ENCODE results near the gene LGR6.
A peak's percentile ranks its signal among the peaks of the same experiment; 100 is the strongest.
"Not testable (repeated sequence)": the region's sequence is repeated elsewhere in the genome, so short reads cannot be mapped to it uniquely, and the experiment has no call there.

Gene LGR6

DNA sequence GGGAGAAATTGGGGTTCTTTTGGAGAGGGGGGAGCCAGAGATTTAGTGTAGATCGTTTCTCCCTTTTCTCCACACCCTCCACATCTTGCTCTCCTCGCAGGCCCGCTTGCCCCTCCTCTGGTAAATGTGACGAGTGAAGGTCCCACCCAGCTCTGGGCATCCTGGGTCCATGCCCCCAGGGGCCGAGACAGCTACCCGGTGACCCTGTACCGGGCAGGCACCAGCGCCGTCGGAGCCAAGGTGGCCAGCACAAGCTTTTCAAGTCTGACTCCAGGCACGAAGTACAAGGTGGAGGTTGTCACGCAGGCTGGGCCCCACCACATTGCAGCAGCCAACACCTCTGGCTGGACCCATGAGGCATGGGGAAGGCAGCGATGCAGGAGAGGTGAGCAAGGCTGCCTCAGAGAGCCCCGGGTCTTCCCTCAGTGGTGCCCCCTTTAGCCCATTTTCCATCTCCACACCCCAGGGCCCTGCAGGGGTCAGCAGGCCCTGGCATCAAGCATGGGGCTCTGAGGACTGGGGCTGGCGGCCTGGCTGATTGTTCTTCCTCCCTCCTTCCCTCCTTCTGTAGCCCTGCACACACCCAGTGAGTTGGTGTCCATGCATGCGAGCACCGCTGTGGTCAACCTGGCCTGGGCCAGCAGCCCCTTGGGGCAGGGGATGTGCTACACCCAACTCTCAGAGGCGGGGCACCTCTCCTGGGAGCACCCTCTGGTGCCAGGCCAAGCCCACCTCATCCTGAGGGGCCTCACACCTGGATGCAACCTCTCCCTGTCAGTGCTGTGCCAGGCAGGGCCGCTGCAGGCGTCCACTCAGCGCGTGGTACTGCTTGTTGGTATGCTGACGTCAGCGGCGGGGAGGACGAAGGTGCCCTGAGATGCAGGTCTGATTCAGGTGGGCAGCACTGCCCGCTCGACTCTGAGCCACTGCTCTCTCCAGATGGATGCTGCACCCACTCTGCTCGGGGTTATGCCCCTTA, 16.4 kb upstream of the LGR6 start:
- no peak for DNase-seq

DNA sequence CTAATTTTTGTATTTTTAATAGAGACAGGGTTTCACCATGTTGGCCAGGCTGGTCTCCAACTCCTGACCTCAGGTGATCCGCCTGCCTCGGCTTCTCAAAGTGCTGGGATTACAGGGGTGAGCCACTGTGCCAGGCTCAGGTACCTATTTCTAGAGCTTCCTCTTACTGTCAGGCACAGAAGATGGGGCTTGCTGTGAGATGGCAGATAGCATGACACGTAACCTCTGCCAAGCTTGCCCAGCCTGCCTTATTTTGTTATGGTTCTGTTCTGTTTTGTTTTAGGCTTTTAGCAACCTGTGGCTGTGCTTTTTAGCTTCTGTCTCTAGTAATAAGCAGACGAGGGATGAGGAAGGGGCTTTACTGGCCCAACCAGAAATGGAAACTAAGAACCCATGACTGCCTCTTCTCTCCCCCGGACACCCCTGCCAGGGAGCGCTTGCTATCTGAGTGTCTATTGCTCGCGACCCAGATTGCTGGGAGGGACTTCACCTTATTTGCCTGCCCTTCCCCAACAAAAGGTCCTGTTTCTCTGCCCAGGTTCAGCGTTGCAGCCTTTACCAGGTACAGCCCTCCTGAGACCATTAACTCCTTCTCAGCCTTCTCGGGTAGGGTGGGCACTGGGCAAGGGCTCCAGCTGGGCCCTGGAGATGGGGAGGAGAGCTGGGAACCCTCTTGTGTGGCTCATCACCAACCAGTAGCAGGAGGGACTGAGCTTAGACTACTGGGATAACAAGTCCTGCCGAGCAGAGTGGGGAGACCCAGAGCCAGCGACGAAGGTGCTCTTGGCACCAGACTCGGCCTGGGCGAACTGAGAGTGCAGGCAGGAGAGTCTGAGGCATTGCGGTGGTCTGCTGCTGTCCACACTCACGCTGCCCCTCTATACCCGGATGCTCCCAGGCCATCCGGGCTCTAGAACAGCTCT, 13.5 kb upstream of the LGR6 start:
- no peak for DNase-seq

DNA sequence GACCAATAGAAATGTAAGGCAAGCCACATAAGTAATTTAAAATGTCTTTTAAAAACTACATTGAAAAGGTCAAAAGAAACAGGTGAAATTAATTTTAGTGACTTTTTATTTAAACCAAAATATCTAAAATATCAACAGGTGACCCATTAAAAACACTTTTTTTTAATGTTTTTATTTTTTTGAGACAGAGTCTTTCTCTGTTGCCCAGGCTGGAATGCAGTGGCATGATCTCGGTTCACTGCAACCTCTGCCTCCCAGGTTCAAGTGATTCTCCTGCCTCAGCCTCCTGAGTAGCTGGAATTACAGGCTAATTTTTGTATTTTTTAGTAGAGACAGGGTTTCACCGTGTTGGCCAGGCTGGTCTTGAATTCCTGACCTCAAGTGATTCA, 12.9 kb upstream of the LGR6 start:
- DNase-seq: not testable (repeated sequence)

DNA sequence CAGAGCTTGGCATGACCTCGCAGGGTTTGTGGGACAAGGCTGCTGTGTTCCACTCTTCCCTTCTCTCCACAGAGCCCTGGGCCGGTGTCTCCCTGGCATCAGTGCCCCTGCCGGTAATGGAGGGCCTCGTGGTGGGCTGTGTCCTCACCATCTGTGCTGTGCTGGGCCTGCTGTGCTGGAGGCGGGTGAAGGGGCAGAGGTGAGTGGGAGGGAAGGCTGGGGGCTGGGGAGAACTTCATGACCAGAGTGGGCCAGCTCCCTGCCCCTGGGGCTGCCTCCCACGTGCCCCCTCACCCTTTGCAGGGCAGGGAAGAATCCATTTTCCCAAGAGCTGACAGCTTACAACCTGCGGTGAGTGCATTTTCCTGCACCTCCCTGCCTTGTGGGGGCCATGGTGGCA, 12.0 kb upstream of the LGR6 start:
- no peak for DNase-seq

DNA sequence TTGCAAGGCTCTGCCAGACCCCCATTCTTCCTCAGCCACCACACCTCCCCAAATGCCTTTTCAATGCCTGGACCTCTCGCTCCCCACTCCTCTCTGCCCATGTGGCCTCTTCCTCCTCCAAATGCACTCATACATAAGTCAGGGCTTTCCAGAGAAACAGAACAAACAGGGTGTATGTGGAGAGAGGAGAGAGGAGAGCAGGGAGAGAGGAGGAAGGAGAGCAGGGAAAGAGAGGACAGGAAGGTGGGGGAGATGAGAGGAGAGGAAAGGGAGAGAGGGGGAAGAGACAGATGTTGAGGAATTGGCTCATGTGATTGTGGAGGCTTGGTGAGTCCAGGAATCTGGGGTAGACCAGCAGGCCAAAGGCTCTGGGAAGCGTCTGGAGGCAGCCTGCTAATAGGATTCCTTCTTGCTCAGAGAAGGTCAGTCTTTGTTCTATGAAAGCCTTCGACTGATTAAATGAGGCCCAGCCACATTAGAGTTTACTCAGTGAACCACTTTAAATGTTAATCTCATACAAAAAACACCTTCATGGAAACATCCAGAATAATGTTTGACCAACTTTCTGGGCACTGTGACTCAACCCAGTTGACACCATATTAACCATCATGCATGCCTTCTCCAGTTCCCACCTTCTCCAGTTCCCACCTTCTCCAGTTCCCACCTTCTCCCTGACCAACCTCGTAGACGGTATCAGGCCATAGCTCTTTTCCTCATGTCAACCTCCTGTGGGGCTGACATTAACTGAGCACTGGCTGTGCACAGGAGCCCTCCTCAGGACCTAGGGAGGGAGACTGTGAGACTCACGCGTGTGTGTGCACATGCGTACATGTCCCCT, 11.3 kb upstream of the LGR6 start:
- no peak for DNase-seq

DNA sequence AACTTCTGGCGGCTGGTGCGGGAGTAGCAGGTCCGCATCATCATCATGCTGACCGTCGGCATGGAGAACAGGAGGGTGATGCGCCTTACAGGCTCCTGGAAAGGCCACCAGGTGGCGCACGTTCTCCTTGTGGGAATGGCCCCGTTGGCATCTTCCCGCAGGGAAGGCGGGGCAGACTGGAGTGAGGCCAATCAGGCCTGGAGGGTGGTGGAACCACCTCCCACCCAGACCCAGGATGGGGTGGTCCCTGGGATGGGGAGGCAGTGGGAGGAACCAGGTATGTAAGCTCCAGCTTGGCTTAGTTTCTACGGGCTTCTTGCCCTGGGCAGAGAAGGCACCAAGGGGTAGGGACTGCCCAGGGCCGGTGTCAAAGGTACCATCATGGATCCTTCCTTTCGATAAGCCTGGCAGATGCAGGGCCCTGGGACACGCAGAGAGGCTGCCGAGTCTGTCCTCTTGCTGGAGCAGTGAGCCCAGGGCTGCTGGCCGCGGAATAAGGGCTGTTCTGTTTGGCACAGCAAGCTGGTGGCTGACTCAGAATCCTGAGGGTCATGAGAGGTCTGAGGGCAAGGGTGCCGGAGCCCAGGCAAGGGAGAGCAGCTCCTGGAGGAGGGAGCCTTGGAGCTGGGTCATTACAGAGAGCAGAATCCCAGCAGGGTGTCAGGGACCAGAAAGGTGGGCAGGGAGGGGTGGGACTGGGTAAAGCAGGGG, 8.7 kb upstream of the LGR6 start:
- DNase-seq: peak; percentile 36

DNA sequence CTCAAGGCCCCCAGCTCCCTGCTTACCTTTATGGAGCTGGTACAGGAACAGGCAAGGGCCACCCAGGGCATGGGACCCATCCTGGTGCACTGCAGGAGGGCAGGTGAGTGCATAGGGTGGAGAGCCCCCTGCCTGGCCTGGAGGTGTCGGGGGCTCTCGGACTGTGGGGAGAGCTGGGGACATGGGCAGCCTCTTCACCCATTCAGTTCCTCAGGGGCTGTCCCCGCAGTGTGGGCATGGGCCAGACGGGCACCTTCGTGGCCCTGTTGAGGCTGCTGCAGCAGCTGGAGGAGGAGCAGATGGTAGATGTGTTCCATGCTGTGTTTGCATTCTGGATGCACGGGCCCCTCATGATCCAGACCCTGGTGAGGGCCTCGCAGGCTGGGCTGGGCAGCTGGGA, 7.3 kb upstream of the LGR6 start:
- DNase-seq: no peak

DNA sequence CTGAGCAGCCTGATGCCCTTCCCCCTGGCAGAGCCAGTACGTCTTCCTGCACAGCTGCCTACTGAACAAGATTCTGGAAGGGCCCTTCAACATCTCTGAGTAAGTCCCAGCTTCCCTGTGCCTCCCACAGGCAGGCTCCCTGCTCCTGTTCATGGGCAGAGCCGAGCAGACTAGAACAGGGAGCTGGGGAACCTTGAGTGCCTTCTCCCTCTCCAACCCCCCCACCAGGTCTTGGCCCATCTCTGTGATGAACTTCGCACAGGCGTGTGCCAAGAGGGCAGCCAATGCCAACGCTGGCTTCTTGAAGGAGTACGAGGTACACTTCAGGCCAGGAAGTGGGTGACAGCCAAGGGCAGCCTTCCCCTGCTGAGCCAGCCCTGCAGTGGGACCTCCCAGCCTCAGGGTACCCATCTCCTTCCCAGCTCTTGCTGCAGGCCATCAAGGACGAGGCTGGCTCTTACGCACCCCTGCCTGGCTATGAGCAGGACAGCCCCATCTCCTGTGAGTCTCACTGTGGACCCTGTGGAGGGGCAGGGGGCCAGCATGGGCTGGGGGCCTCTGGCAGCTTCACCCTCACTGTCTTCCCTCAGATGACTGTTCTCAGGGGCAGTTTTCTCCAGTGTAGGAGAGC, 6.4 kb upstream of the LGR6 start:
- no peak for DNase-seq

DNA sequence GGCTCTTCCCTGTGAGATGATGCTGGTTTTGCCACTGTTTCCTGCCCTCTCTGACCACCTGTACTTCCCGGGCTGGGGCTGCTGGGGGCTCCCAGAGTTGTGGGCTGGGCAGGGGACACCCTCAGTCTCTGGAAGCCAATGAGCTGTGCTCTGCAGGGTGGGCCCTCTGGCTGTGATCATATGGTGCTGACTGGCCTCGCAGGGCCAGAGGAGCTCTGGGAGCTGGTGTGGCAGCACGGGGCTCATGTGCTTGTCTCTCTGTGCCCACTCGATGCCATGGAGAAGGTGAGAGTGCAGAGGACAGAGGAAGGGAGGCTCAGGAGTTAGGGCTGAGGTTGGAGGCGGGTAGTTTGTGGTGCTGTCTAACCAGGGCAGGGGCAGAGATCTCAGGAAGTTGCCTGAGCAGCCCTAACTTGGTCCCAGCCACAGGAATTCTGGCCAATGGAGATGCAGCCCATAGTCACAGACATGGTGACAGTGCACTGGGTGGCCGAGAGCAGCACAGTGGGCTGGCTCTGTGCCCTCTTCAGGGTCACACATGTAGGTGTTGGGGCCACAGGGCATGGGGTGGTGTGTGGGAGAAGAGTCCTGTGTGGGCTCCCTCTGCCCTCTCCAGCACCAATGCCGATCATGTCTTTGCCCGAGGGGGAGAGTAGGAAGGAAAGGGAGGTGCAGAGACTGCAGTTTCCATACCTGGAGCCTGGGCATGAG, 5.7 kb upstream of the LGR6 start:
- no peak for DNase-seq

DNA sequence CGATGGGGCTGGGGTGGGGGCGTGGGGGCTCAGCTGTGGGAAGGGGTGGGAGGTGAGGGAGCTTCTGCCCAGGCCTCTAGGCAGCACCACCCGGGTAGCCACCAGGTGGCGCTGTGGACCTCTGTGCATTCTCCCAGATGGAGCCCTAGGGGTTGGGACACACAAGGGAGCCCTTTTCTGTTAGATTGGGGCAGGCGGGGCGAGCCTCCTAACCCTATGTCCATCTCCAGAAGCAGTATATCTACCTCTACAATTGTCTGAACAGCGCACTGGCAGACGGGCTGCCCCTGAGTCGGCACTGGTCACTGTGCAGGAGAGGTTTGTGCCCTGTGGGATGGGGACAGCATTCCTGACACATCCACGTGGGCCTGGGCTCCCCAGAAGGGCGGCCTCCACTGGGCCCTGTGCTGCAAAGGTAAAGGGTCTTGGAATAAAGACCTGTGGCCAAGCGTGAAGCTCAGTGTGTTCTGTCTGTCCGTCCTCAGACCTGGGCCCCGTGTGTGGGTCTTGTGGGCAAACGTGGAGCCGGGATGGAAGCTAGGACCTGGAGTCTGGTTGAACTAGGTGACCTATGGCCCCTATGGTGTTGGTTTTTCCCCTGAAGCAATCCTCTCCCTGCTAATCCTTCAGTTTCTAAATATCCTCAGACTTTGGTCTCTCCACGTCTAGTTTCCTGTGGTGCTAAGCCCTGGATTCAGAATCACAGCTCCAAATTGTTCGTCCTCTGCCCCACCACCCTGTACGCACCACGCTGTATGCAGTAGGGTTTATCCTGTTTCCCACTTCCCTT, 4.4 kb upstream of the LGR6 start:
- peak; percentile 14 for DNase-seq

DNA sequence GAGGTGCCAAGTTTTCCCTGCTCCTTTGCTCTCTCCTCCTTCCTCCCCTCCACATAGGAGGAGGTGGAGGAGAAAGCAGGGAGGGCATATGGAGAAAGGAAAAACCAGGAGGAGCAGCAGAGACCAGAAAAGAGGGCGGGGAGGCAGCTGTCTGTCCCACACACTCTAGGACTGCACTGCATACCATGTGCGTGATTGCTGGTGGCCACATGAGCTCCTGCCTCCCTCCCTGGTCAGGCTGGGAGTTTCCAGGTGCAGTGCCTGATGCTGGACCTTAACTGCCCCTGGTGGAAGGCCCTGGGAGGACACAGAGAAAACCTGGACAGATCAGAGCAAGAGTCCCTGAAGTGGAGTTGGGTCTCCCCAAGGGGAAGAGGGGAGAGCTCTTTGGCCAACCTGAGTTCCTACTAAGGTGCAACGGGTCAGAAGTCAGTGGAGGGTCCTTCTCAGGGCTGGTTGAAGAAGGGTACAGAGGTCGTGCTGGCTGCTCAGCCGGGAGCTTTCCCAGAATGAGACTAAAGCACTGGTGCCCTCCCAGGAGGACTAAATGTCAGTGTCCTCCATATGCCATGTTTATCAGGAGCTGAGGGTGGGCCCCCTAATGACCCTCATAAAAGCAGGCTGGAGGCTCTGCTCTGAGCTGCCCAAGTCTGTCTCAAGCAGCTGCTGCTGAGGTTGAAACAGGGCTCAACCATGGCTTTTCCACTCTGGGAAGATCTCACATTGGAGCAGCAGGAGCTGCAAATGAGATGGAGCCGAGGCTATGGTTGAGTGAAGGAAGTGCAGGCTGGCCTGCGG, 3.5 kb upstream of the LGR6 start:
- no peak for DNase-seq

DNA sequence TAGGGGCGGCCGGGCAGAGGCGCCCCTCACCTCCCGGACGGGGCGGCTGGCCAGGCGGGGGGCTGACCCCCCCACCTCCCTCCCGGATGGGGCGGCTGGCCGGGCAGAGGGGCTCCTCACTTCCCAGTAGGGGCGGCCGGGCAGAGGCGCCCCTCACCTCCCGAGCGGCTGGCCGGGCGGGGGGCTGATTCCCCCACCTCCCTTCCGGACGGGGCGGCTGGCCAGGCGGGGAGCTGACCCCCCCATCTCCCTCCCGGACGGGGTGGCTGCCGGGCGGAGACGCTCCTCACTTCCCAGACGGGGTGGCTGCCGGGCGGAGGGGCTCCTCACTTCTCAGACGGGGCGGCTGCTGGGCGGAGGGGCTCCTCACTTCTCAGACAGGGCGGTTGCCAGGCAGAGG, 2.2 kb upstream of the LGR6 start:
- DNase-seq: not testable (repeated sequence)

DNA sequence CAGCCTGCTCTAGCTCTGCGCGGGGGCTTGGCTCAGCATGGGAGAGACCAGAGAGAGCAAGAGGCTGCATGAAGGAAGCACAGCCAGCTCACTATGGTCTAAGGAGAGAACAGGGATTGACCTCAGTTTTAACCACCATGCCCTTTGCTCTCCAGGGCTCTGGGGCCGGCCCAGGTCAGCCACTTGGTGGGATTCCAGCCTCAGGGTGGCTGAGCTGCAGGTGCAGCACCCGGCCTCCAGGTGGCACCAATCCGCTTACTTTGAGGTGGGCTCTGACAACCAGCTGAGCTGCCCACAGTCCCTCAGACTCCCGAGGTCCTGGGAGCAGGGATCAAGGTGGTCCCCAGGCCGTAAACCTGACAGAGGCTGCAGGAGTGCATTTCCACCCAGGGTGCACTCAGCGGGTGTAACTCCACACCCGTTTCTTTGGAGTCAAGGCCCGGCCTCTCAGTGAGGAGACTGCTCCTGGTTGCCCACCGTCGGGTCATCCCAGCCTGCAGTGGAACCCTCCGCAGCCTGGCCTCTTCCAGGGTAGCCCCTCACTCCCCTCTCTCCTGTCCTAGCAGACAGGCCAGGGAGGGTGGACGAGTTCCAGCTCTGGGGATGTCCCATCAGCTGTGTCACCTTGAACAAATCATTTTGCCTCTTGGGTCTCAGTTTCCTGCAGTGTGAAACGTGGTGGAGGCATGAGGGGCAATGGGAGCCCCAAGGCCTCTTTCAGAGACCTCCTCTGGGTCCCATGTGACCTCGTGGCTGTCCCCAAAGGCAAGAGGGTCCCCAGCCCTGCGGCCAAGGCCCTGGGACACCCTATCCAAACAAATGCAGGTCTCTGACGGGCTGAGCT, 607 bp upstream of the LGR6 start:
- peak; percentile 9 for DNase-seq

DNA sequence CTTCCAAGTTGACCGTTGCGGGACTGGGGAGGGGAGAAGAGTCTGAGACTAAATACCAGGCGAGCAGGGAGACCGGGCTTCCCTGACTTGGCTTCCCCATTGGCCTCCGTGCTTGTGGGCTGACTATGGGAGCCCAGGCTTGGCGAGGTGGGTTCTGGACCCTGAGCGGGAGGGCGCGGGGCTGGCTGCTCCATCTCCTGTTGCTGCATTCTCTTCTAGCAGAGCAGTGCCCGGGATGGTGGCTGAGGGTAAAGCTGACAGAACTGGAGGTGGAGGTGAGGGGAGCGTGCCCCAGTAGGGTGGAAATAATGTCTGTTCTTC, 689 bp downstream of the LGR6 start:
- DNase-seq: no peak

DNA sequence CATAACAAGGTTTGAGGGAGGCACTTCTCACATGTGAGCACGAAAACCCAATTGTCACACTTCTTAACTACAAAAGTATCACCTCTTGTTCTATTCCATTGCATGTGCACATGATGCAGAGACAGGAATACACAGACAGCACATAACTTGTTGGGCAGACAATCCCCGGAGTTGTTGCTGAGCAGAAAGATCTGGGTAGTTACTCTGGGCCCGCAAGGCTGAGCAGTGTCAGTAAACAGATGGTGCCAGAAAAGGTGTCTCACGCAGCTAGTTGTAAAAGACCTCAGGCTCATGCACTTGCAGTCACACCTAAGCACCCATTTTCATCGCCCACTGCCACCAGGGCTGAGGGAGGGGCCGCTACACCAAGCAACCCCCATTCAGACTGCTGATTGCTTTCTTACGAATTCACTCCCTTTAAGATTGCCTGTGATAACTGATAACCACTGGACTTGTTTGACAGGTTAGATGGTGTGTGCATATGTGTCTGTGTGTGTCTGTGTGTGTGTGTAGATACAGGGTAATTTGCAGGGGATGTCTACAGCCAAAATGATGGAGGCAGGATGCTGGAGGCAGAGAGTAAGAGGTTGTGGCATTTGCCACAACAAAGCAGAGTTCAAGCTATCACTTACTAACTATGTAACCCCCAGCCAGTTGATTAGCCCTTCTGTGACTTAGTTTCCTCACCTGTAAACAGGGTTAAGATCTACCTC, 4.2 kb downstream of the LGR6 start:
- DNase-seq: no peak

DNA sequence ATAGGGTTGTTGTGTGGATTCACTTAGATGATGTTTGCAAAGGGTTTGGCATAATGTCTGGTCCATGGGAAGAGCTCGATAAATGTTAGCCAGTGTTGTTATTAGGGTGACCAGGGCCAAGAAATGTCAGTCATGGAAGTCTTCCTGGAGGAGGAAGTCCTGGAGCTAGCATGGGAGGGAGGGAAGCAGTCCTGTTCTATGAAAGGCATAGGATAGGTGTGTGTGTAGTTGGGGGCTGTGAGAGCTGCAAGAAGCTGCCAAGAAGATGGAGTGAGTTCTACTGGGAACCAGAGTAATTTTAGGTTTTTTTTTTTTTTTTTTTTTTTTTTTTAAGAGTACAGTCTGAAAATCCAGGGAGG, 4.7 kb downstream of the LGR6 start:
- DNase-seq: no peak

DNA sequence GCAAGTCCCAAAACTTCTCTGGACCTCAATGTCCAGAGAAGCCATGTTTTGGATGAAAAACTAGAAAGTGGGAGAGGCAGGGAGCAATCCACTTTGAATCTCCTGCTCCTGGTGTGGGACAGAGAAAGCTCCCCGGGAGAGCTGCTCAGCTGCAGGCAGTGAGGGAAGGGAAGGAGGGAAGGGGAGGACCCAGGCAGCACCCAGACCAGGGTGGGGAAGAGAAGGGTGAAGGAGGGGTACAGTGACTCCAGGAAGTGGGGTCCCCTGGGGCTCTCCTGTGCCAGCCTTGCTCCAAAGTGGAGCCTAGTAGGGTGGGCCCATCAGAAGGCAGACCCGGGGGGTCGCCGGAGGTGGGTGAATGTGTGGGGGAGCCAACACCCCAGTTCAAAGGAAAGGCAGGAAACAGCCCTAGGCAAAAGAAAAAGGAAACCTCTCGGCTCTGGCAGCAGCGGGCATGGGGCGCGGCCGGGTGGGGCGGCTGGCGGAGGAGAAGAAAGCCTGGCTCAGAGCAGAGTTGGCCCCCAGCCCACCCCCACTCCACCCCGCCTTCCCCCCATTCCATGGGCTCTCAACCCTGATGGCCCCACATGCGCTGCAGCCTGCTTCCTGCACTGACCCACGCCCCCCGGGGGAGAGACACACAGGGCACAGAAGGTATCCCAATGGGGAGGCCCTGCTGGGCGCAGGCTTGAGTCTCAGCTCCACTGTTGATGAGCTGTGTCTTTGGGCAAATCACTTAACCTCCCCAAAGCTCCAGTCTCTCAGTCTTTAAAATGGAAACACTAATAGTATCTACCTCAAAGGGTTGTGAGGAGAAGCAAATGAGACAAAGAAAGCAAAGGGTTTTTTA, 5.7 kb downstream of the LGR6 start:
- DNase-seq: no peak

All from NCI-H526 treated with DMSO at 0.1 percent for 48 hours (cell line).